ENCODE results near the gene MSTO1.

The MSTO1 gene

DNA sequence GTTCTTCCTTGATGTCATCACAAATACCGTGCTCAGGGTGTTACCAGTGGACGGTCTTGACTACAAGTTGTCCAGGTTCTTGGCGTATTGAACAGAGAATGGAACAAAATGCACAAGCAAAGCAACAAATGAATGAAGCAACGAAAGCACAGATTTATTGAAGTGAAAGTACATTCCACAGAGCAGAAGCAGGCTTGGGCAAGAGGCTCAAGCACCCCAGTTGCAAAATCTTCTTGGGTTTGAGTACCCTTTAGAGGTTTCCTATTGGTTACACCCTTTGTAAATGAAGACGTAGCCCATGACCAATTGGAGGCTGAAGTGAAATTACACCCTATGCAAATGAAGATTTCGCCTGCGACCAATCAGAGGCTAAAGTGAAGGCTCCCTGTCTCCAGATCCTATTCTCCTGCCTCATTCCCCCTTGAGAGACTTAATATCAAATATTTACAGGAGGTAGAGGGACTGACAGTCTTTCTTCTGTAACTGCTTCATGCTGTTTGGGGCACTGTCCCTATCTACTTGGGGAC, 40.3 kb downstream of the MSTO1 start:
- Histone ChIP-seq H3K4me3 (ENCODE audit: low read length, poor library complexity, severe bottlenecking) (no peak overlapping the region), H3K4me1 (ENCODE audit: insufficient read depth, low read length, poor library complexity, severe bottlenecking) (peaks cover 7% of the 10 kb centered on the region), H3K9ac (ENCODE audit: low read depth, low read length, poor library complexity, severe bottlenecking) (no peak overlapping the region), H3K27me3 (ENCODE audit: insufficient read depth, low read length, poor library complexity, severe bottlenecking) (no peaks in the 10 kb centered on the region), H3K9me3 (ENCODE audit: insufficient read depth, low read depth, low read length) (no peaks in the 10 kb centered on the region), H4K20me1 (ENCODE audit: insufficient read depth, low read length, poor library complexity, severe bottlenecking) (no peaks in the 10 kb centered on the region), H3K4me2 (ENCODE audit: low read depth, low read length, poor library complexity, severe bottlenecking) (no peak overlapping the region), H3F3A (ENCODE audit: low read depth) (no peaks in the 10 kb centered on the region), H3K36me3 (ENCODE audit: insufficient read depth, low read length) (no peaks in the 10 kb centered on the region), H3K79me2 (ENCODE audit: insufficient read depth, low read length) (no peaks in the 10 kb centered on the region), H3K9me2 (replicated peaks; ENCODE audit: low read depth, low read length) (no peaks in the 10 kb centered on the region), H2AFZ (ENCODE audit: low read length) (no peak overlapping the region)
- TF ChIP-seq, protein P1, sequence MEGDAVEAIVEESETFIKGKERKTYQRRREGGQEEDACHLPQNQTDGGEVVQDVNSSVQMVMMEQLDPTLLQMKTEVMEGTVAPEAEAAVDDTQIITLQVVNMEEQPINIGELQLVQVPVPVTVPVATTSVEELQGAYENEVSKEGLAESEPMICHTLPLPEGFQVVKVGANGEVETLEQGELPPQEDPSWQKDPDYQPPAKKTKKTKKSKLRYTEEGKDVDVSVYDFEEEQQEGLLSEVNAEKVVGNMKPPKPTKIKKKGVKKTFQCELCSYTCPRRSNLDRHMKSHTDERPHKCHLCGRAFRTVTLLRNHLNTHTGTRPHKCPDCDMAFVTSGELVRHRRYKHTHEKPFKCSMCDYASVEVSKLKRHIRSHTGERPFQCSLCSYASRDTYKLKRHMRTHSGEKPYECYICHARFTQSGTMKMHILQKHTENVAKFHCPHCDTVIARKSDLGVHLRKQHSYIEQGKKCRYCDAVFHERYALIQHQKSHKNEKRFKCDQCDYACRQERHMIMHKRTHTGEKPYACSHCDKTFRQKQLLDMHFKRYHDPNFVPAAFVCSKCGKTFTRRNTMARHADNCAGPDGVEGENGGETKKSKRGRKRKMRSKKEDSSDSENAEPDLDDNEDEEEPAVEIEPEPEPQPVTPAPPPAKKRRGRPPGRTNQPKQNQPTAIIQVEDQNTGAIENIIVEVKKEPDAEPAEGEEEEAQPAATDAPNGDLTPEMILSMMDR (conservative IDR thresholded peaks at IDR 0.05; ENCODE audit: low read length) = no peak
- no peak for TF ChIP-seq EZH2phosphoT487 (IDR thresholded peaks at IDR 0.05; ENCODE audit: borderline replicate concordance)

DNA sequence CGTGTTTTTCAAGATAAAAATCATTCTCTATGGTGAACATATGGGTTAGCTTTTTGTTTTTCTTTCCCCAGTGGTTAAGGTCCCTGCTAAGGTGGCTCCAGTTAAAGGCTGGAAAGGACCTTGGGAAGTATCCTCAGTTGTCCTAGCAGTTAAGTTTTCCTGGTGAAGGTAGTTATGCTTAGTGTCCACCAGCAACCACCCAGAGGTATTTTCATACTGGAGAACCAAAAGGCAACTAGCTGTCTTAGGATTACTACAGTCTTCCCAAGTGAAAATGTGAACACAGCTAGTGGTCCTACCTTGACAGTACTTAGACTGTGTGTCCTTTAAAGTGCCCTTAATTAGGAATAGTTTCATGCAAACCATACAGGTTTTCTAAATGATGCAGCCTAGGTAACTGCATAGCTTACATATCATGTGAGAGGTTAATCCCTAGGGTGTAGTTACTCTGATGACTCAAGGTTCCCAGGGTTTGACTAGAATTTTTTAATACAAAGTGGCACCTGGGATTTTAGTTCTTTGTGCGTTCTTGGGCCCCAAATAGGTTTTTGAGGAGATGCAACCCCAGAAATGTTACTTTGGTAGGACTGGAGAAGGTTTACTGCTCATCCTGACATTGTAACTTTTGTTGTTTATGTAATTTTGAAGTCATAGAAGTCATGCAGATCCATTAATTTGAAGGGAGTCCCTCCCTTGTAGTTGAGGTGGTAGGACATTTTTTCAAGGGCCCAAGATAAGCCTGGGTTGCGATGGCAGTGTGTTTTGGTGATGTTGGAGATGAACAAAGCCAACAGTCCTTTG, 42.0 kb downstream of the MSTO1 start:
- Histone ChIP-seq H3K79me2 (ENCODE audit: insufficient read depth, low read length) (no peaks in the 10 kb centered on the region), H3K4me2 (ENCODE audit: low read depth, low read length, poor library complexity, severe bottlenecking) (no peak overlapping the region), H3K9me3 (ENCODE audit: insufficient read depth, low read depth, low read length) (no peaks in the 10 kb centered on the region), H3K9me2 (replicated peaks; ENCODE audit: low read depth, low read length) (no peaks in the 10 kb centered on the region), H3K4me3 (ENCODE audit: low read length, poor library complexity, severe bottlenecking) (no peak overlapping the region), H3K36me3 (ENCODE audit: insufficient read depth, low read length) (no peaks in the 10 kb centered on the region), H2AFZ (ENCODE audit: low read length) (no peak overlapping the region), H4K20me1 (ENCODE audit: insufficient read depth, low read length, poor library complexity, severe bottlenecking) (no peaks in the 10 kb centered on the region), H3K4me1 (ENCODE audit: insufficient read depth, low read length, poor library complexity, severe bottlenecking) (no peaks in the 10 kb centered on the region), H3K9ac (ENCODE audit: low read depth, low read length, poor library complexity, severe bottlenecking) (no peak overlapping the region), H3F3A (ENCODE audit: low read depth) (no peaks in the 10 kb centered on the region), H3K27me3 (ENCODE audit: insufficient read depth, low read length, poor library complexity, severe bottlenecking) (no peaks in the 10 kb centered on the region)
- no peak for TF ChIP-seq EZH2phosphoT487 (IDR thresholded peaks at IDR 0.05; ENCODE audit: borderline replicate concordance)
- TF ChIP-seq, protein P1 (conservative IDR thresholded peaks at IDR 0.05; ENCODE audit: low read length) = no peak

DNA sequence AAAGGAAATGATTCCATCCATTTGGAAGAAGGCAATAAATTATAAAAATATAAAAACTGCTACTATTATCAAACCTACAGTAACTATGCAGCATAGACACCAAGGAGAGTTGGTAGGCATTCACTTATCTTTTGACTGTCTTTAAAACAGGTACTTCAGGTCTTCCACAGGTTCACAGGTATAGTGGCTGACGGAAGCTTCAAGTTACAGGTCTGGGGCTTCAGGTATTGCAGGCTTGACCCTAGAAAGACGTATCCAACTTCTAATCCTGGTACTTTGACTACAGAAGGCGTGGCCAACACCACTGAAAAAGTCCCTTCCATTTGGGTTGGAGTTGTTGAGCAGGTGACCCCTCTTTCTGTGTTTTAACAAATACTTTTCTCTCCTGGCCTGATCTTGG, 42.9 kb downstream of the MSTO1 start:
- H2AFZ ChIP-seq (ENCODE audit: low read length) = no peak overlapping the region
- no peaks in the 10 kb centered on the region for H3K4me1 ChIP-seq (ENCODE audit: insufficient read depth, low read length, poor library complexity, severe bottlenecking)
- no peaks in the 10 kb centered on the region for H4K20me1 ChIP-seq (ENCODE audit: insufficient read depth, low read length, poor library complexity, severe bottlenecking)
- H3K79me2 ChIP-seq (ENCODE audit: insufficient read depth, low read length) = no peaks in the 10 kb centered on the region
- H3K9ac ChIP-seq (ENCODE audit: low read depth, low read length, poor library complexity, severe bottlenecking) = no peak overlapping the region
- no peak overlapping the region for H3K4me3 ChIP-seq (ENCODE audit: low read length, poor library complexity, severe bottlenecking)
- no peaks in the 10 kb centered on the region for H3K9me2 ChIP-seq (replicated peaks; ENCODE audit: low read depth, low read length)
- no peak overlapping the region for H3K4me2 ChIP-seq (ENCODE audit: low read depth, low read length, poor library complexity, severe bottlenecking)
- no peaks in the 10 kb centered on the region for H3K9me3 ChIP-seq (ENCODE audit: insufficient read depth, low read depth, low read length)
- peaks cover 3% of the 10 kb centered on the region; the same call in 1 of the 2 replicates for H3K36me3 ChIP-seq (ENCODE audit: insufficient read depth, low read length)
- H3F3A ChIP-seq (ENCODE audit: low read depth) = no peaks in the 10 kb centered on the region
- TF ChIP-seq, protein P1 (conservative IDR thresholded peaks at IDR 0.05; ENCODE audit: low read length) = no peak
- no peak for TF ChIP-seq EZH2phosphoT487 (IDR thresholded peaks at IDR 0.05; ENCODE audit: borderline replicate concordance)
- H3K27me3 ChIP-seq (ENCODE audit: insufficient read depth, low read length, poor library complexity, severe bottlenecking) = no peaks in the 10 kb centered on the region

All from Loucy (cell line).